ENCODE measurements around the gene ARHGEF4. TPM values are rescaled to one million over a fixed set of nuclear protein-coding genes. Genes with fewer than 3 reads are reported as not detected.

The ARHGEF4 gene
- total RNA-seq, 4 donors from 2014 or later: 108 to 378 (median 134) TPM

GRCh38 chr2:131035826-131036231 lies 199.1 kb downstream of the ARHGEF4 start:
- Histone ChIP-seq H3K27me3 (peaks cover 10% of the 10 kb centered on the region), H3K4me1 (peaks cover 23% of the 10 kb centered on the region), H3K36me3 (peaks cover 16% of the 10 kb centered on the region), H3K4me3 (peak overlapping the region; percentile 59), H3K9me3 (no peaks in the 10 kb centered on the region), H3K27ac (no peak overlapping the region)
- peak in 1 of 2 donors; percentile 70 for DNase-seq (ENCODE audit: low spot score in 2 of 2)
- TF ChIP-seq POLR2A (IDR thresholded peaks at IDR 0.05) (no peak), CTCF (IDR thresholded peaks at IDR 0.05) (no peak), POLR2AphosphoS5 (IDR thresholded peaks at IDR 0.05) (no peak), EP300 (IDR thresholded peaks at IDR 0.05) (no peak)
- WGBS: 60% methylated on average over 6 of the region's 10 CpGs

GRCh38 chr2:131036269-131036668 lies 199.6 kb downstream of the ARHGEF4 start:
- DNase-seq (ENCODE audit: low spot score in 2 of 2): peak in 1 of 2 donors; percentile 52
- no peaks in the 10 kb centered on the region for H3K9me3 ChIP-seq
- no peak for TF ChIP-seq POLR2A (IDR thresholded peaks at IDR 0.05)
- TF ChIP-seq POLR2AphosphoS5 (IDR thresholded peaks at IDR 0.05): no peak
- peaks cover 20% of the 10 kb centered on the region for H3K36me3 ChIP-seq
- H3K27ac ChIP-seq: no peak overlapping the region
- no peak overlapping the region for H3K4me3 ChIP-seq
- WGBS: 50% methylated on average over 3 of the region's 6 CpGs
- H3K4me1 ChIP-seq: peaks cover 23% of the 10 kb centered on the region
- H3K27me3 ChIP-seq: peaks cover 10% of the 10 kb centered on the region

GRCh38 chr2:131036696-131037397 lies 200.1 kb downstream of the ARHGEF4 start:
- no peak overlapping the region for H3K4me3 ChIP-seq
- TF ChIP-seq CTCF (IDR thresholded peaks at IDR 0.05) (no peak), EP300 (IDR thresholded peaks at IDR 0.05) (no peak), POLR2AphosphoS5 (IDR thresholded peaks at IDR 0.05) (no peak), POLR2A (IDR thresholded peaks at IDR 0.05) (no peak)
- peaks cover 10% of the 10 kb centered on the region for H3K27me3 ChIP-seq
- WGBS: 87% methylated on average over 6 of the region's 11 CpGs
- peaks cover 22% of the 10 kb centered on the region for H3K36me3 ChIP-seq
- no peak overlapping the region for H3K27ac ChIP-seq
- H3K4me1 ChIP-seq: peaks cover 23% of the 10 kb centered on the region
- H3K9me3 ChIP-seq: no peaks in the 10 kb centered on the region
- DNase-seq (ENCODE audit: low spot score in 2 of 2): peak in 1 of 2 donors; percentile 62

- TF ChIP-seq POLR2A (IDR thresholded peaks at IDR 0.05): no peak
- TF ChIP-seq EP300 (IDR thresholded peaks at IDR 0.05): no peak
- no peak for TF ChIP-seq CTCF (IDR thresholded peaks at IDR 0.05)
- no peak for TF ChIP-seq POLR2AphosphoS5 (IDR thresholded peaks at IDR 0.05)
- no peaks in the 10 kb centered on the region for H3K9me3 ChIP-seq
- peaks cover 10% of the 10 kb centered on the region for H3K27me3 ChIP-seq
- H3K4me3 ChIP-seq: no peak overlapping the region
- peak in 1 of 2 donors; percentile 47 for DNase-seq (ENCODE audit: low spot score in 2 of 2)
- H3K36me3 ChIP-seq: peaks cover 27% of the 10 kb centered on the region
- 58% methylated on average over 3 of the region's 6 CpGs for WGBS
- peaks cover 27% of the 10 kb centered on the region for H3K4me1 ChIP-seq
- no peak overlapping the region for H3K27ac ChIP-seq
Observed at GRCh38 chr2:131037398-131038257, 200.9 kb downstream of the ARHGEF4 start.

GRCh38 chr2:131038258-131039100 lies 201.8 kb downstream of the ARHGEF4 start:
- peak in 1 of 2 donors; percentile 62 for DNase-seq (ENCODE audit: low spot score in 2 of 2)
- Histone ChIP-seq H3K36me3 (peaks cover 32% of the 10 kb centered on the region), H3K27me3 (peaks cover 10% of the 10 kb centered on the region), H3K27ac (no peak overlapping the region), H3K4me1 (peaks cover 25% of the 10 kb centered on the region), H3K4me3 (no peak overlapping the region), H3K9me3 (no peaks in the 10 kb centered on the region)
- TF ChIP-seq CTCF (IDR thresholded peaks at IDR 0.05) (no peak), EP300 (IDR thresholded peaks at IDR 0.05) (no peak), POLR2AphosphoS5 (IDR thresholded peaks at IDR 0.05) (no peak), POLR2A (IDR thresholded peaks at IDR 0.05) (no peak)
- WGBS: 85% methylated on average over 12 of the region's 17 CpGs

Data from suprapubic skin (tissue), 4 donors.